Activated CD8-positive, alpha-beta memory T cell treated with anti-CD3 and anti-CD28 coated beads, Interleukin-2, amount 50 U/mL, for 4 hours (primary cell): ENCODE data around the gene MCM6.

Experiments
- DNase-seq: peaks from one replicate; pipeline ENCODE4 v3.0.0-alpha.2; 2020

Gene MCM6

GRCh38 chr2:135862718-135863117 lies 13.5 kb downstream of the MCM6 start:
- no peak for DNase-seq

DNA sequence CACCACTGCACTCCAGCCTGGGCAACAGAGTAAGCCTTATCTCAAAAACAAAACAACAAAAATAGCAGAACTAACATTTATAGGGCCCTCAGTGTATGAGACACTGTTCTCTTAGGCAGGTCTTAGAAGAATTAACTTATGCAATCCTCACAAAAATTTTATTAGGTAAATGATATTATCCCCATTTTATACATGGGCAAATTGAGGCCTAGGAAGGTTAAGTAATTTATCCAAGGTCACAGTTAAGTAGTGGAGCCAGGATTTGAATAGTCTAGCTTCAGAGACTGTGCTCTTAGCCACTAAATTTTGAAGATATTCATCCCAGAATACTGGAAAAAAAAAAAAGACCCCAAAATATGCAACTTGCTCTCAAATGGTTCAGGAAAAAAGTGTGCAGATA lies 22.8 kb downstream of the MCM6 start:
- no peak for DNase-seq

GRCh38 chr2:135851858-135852257 lies 24.4 kb downstream of the MCM6 start:
- no peak for DNase-seq

- no peak for DNase-seq
Observed at GRCh38 chr2:135850892-135851668, 25.2 kb downstream of the MCM6 start.

DNA sequence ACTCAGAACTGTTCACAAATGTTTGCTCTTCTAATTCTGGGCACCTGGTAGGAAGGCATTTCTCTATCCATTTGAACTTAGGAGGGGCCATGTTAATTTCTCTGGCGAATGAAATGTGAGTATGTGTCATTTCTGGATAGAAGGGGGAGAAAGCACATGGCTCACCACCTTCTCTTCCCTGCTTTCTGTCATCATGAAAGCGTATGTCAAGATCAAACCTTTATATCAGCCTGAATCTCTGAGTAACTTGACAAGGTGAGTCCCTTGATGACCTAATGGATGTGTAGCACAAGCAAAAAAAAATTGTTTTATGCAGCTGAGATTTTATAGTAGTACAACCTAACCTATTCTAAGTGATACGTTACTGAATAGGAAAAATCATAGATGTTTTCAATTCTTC lies 27.2 kb downstream of the MCM6 start:
- DNase-seq: no peak

DNA sequence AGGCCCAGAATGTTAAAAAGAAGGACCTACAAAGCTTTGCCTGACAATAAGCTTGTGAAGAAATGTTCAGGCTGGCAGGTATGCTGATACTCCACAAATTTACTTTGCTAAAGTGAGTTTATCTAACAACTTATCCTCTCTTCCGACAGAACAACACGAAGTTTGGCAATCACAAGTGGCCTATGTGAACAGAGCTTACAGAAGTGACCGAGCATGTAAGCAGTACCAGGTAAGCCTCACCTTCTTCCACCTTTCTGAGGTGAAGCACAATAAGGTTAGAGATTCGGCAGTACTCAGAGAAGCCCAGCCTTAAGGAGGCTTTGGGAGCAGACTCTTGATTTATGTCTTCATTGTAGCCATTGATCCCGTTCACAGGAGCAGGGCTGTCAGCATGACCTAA lies 30.2 kb downstream of the MCM6 start:
- DNase-seq: no peak

GRCh38 chr2:135845257-135845656 lies 31.0 kb downstream of the MCM6 start:
- DNase-seq: no peak

DNA sequence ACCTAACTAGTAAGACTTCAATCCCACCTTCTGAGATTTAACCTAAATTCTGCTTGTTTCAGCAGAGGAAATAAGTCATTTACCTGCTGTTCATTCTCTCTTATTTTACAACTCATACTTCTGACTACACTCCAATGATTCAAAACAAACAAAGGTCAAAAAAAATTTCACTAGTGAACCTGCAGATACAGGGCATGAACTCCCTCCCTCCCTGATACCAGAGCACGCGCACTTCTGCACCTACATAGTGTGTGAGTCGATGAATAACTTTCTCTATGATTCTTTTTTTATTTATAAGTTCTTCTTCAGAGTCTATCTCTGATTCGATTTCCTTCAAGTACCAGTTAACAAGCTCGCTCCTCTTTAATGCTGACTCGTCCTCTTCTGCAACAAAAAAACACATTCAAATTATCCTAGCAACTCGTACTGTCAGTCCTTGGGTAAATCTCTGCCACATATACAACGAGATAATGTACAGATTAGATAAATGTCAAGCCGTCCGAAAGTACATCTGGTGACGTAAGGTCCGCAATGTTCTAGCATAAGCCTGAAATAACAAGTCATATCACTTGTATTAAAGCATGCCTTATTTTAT lies 31.8 kb downstream of the MCM6 start:
- no peak for DNase-seq

- DNase-seq: no peak
Observed at GRCh38 chr2:135843671-135844070, 32.6 kb downstream of the MCM6 start.

DNA sequence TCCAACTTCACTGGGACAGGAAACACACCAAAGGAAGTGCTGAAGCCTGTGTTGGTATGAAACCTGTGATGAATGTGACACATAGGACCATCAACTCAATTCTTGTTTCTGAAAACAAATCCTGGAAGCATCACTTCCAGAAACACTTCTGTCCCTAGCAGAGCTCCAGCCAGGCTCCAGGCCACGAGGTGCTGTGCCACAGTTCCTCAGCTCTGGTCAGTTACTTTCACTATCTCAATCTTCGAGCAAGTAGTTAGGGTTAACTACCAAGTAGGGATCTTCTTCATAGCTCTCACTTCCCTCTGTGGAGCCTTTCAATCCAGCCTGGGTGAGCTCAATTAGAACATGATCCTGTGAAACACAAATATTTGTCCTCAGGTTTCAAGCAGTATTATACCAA lies 35.6 kb downstream of the MCM6 start:
- no peak for DNase-seq

- DNase-seq: no peak
Observed at GRCh38 chr2:135839713-135840112, 36.5 kb downstream of the MCM6 start.

DNA sequence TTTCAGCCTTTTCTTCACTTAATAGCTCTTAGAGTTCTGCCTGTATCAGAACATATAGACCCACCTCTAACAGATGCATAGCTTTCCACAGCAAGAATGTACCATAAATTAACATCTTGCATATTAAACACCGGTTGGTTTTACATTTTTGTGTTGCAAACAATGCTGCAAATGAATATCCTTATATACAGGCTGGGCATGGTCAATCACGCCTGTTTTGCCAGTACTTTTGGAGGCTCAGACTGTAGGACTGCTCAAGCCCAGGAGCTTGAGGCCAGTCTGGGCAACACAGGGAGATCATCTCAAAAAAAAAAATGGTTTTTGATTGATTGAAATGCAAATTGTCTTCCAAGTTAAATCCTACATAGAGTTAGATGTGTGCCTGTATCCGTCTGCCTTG lies 37.7 kb downstream of the MCM6 start:
- DNase-seq: no peak

GRCh38 chr2:135836596-135837270 lies 39.5 kb downstream of the MCM6 start, which contains the start of gene LCT:
LCT (minus strand) TSS chr2:135837184; CDS start chr2:135837169, 15 bp downstream.
- DNase-seq: no peak

DNA sequence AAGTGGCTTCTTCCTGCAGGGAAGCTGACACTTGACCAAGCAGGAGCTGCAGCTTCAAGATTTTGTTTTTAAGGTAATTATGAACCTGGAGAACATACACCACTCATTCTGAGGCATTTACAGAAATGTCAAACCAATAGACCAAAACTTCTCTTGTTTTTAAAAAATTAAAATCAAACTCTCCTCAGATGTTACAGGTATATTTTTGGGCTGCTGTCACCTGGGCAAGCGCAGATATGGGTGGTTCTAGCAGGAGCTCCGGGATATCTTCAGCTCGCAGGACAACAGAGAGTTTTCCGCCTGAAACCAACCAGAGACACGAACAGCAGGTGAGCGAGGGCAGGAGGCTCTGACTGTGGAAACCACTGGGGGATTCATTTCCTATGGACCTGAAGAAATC lies 43.4 kb downstream of the MCM6 start:
- DNase-seq: no peak

DNA sequence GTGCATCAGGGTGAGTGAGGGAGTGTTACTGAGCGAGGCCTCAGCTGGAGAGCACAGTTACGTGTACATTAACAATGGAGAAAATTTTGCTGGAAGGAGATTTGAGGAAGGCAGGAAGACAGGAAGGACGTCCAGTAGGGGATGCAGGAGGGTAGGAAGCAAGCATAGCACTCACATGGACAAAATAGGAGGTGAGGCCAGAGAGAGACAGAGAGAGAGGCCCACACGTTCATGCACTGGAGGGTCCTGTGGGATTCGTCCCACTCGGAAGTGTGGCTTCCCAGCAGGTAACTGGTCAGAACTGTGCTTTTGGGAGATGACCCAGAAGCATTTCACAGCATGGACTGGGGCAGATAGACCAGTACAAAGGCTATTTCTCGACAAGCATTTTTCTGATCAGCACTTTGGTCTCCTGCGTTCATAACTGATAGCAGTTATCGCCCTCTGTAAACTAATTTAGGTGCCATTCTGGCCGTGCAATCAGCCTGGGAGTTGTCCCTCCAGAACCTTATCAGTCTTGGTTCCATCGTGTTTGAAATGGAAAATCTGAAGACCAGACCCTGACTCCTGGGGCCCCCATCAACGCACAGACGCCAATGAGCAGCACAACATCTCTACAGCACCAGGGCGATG lies 44.9 kb downstream of the MCM6 start:
- no peak for DNase-seq

DNA sequence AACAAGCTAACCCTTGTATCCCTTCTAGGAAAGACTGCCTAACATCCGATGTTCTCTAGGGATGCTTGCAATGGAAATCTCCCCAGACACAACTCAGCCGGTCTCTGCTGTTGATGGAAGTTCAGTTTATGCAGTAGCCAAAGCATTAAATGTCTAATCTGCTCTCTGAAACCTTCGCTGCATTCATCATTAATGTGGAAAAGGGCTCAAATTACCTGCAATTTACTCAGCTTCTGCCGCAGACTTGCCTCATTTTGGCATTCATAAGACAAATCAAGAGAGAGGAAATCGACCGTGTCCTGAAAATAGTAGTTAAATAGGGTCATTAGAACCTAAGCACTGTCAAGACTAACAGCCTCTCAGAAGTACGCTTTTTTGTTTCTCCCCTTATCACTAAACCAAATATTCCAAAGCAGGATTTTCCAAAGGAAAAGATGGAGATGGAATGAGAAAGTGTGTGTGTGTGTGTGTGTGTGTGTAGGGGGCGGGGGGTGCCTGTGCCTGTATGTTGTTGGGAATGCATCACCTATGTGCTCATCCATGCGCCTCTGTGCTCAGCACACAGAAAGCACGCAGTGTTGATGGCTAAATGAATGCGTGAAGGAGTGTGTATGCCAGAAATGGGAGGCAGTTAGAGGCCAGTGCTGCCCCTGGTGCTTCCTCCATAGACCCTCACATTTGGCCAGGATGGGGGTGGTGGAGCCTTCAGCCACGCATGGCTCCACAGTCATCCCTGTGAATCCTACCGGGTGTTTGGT lies 46.7 kb downstream of the MCM6 start:
- no peak for DNase-seq

DNA sequence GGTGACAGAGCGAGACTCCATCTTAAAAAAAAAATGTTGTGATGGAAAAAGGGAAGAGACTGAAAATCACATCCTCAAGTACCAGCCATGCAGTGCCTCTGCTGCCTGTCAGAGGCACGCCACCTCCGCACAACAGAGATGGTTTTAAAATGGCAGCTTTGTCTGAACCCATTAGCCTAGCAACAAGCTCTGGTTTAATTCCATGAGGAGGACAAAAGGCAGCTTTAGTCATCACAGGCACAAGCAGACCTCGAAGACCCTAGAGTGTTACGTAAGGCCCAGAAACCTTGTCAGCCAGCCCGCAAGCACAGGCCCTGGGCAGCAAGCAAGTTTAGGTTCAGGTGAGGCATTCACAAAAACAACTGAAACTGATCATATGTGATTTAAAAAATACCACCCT lies 49.7 kb downstream of the MCM6 start:
- DNase-seq: no peak

DNA sequence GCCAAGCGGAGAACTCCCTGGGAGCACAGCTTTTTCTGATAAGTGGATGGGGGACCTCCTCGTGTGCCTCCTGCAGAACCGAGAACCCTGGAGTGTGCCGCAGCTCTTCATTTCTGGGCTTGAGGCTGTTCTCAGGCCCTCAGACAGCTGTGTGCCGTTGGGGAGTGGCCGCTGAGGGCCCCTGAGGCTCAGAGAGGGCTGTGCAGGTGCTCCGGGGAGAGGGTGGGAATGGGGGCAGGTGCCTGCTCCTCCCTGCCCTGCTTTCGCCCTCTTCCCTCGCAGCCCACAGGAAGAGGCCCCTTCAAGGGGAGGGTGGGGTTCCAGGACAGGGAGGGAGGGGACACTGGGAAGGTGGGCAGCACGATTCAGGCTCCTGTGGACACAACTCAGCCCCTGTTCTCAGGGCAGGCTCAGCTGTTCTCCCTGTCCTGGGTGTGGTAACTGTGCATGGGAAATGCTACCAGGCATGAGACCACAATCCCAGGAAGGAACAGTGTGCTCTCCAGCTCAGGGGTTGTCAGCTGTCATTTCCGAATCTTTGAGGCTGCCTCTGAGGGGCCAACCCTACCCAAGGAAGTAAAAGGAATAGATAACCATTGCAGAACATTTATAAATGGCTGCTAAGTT lies 50.6 kb downstream of the MCM6 start:
- DNase-seq: no peak

DNA sequence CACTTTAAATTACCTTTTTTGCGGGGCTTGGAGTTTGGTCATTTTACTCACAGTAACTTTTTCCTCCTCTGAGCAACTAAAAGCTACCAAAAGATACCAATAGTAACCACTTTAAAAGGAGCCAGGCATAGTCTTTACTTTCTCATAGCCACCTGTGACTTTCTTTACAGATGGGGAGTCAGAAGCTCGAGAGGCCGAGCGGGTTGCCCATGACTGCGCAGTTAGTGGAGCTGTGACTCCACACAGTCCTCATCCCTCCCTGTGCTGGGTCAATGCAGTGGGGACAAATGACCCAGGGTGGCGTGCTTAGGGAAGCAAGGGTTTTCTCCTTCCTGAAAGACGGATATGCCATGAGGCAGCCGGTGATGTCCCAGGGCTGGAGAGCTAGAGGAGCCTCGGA lies 51.1 kb downstream of the MCM6 start:
- no peak for DNase-seq

- DNase-seq: no peak
Observed at GRCh38 chr2:135822855-135823254, 53.4 kb downstream of the MCM6 start.

- DNase-seq: no peak
Observed at GRCh38 chr2:135821190-135821589, 55.1 kb downstream of the MCM6 start.

GRCh38 chr2:135820003-135820618 lies 56.1 kb downstream of the MCM6 start:
- peak; percentile 80 for DNase-seq
